Gastrocnemius medialis (tissue), 4 donors: ENCODE data around the gene AFG1L.

Experiments
- POLR2A ChIP-seq, 2 donors: fragments of 450-650 bp; IDR thresholded peaks; one replicate each; pipeline ENCODE4 v1.6.1; 2017; ENCODE audit warnings: antibody characterized with exemption in 2 of 2, mild to moderate bottlenecking in 2 of 2, moderate library complexity in 2 of 2
- TF ChIP-seq, protein P1 (sequence below), 5 experiments: fragments of 450-650 bp in 3 of 5; fragments of 200-600 bp in 2 of 5; sonication (generic) in 2 of 5; IDR thresholded peaks in 4 of 5; conservative IDR thresholded peaks in 1 of 5; 1 replicate in 4 of 5; 2 replicates in 1 of 5; pipeline ENCODE4 v1.5.1; 2016 to 2019; ENCODE audit warnings: antibody characterized with exemption in 5 of 5, mild to moderate bottlenecking in 3 of 5, moderate library complexity in 3 of 5

DNA sequence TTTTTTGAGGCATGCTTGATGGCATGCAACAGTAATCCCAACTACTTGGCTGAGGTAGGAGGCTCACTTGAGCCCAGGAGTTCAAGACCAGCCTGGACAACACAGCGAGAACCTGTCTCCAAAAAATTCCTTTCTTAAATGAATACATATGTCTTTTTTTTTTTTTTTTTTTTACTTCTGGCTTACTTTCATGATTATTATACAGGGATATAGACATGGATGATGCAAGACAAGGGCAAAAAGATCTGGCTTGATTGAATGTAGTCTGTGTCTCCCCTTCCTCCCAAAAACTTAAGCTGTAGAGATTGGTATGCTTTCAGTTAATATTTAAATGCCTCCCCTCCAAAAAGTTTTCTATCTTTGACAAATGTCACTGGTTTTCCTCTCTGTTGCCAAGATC, 41.6 kb upstream of the AFG1L start:
- TF ChIP-seq, protein P1, sequence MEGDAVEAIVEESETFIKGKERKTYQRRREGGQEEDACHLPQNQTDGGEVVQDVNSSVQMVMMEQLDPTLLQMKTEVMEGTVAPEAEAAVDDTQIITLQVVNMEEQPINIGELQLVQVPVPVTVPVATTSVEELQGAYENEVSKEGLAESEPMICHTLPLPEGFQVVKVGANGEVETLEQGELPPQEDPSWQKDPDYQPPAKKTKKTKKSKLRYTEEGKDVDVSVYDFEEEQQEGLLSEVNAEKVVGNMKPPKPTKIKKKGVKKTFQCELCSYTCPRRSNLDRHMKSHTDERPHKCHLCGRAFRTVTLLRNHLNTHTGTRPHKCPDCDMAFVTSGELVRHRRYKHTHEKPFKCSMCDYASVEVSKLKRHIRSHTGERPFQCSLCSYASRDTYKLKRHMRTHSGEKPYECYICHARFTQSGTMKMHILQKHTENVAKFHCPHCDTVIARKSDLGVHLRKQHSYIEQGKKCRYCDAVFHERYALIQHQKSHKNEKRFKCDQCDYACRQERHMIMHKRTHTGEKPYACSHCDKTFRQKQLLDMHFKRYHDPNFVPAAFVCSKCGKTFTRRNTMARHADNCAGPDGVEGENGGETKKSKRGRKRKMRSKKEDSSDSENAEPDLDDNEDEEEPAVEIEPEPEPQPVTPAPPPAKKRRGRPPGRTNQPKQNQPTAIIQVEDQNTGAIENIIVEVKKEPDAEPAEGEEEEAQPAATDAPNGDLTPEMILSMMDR (IDR thresholded peaks at IDR 0.05 in 4 of 5, conservative IDR thresholded peaks at IDR 0.05 in 1 of 5), result no peak
- no peak for TF ChIP-seq POLR2A (IDR thresholded peaks at IDR 0.05)
